BJ (cell line): ENCODE measurements around the gene MYO5A. TPM values are rescaled to one million over a fixed set of nuclear protein-coding genes. Genes with fewer than 3 reads are reported as not detected.
"Not testable (repeated sequence)": the region's sequence is repeated elsewhere in the genome, so short reads cannot be mapped to it uniquely, and the experiment has no call there.

Experiments used
- CTCF ChIA-PET: fragments of 350-600 bp; formaldehyde crosslinking; extraction: SDS; loops from one replicate; lab custom pipeline; 2021; ENCODE audit warnings: antibody characterized with exemption, inconsistent platforms; lab: Yijun Ruan, JAX
- POLR2A ChIA-PET: fragments of 300-600 bp; sonication (Branson Sonifier 250); formaldehyde crosslinking; extraction: SDS; loops from one replicate; lab custom pipeline; 2021; ENCODE audit warnings: antibody characterized with exemption; lab: Charles Lee
- DNase-seq: peaks from one replicate; pipeline ENCODE4 v3.0.0-alpha.2; 2011; ENCODE audit warnings: low read depth
- H3K27me3 ChIP-seq: 2 replicates; pipeline ENCODE4 v1.6.0; 2011; ENCODE audit warnings: low read length; ENCODE audit not compliant: control insufficient read depth, insufficient read depth
- H3K36me3 ChIP-seq: 2 replicates; pipeline ENCODE4 v1.5.1; 2011; ENCODE audit warnings: low read length; ENCODE audit not compliant: control insufficient read depth, insufficient read depth
- H3K4me3 ChIP-seq: 2 replicates; pipeline ENCODE4 v1.5.1; 2011; ENCODE audit warnings: low read depth, mild to moderate bottlenecking, control low read depth, low read length
- CTCF ChIP-seq: IDR thresholded peaks from 2 replicates; pipeline ENCODE4 v1.5.1; 2011; ENCODE audit warnings: low read depth, mild to moderate bottlenecking, control low read depth, inconsistent platforms, low read length, moderate library complexity; ENCODE audit not compliant: insufficient read depth
- polyA plus RNA-seq: library from polyadenylated mRNA; depleted of rRNA; stranded (reverse); fragments of >200 nt; gene quantifications from 2 replicates; pipeline ENCODE4 v1.2.3, GENCODE V29; 2011

MYO5A gene
- polyA plus RNA-seq, 1 experiment: 38.3 TPM

GRCh38 chr15:52441841-52442240, 86.8 kb downstream of the MYO5A start:
- DNase-seq: no peak
- H3K36me3 ChIP-seq: no peaks in the 10 kb centered on the region
- H3K27me3 ChIP-seq: no peaks in the 10 kb centered on the region
- H3K4me3 ChIP-seq: no peak overlapping the region
- POLR2A ChIA-PET: no interaction called here
- CTCF ChIA-PET: interaction anchor here (0.6 to 1.0 kb wide), 2 partner anchors 14 to 45 kb away, joined by 3 read pairs; no protein-coding TSS in a partner anchor
- TF ChIP-seq CTCF: no peak

- ChIA-PET CTCF (interaction anchor here (0.6 kb wide), 1 partner anchor 1268 kb away, joined by 3 read pairs; no protein-coding TSS in a partner anchor), POLR2A (no interaction called here)
- Histone ChIP-seq H3K4me3 (no peak overlapping the region), H3K27me3 (no peaks in the 10 kb centered on the region), H3K36me3 (no peaks in the 10 kb centered on the region)
- DNase-seq: no peak
- TF ChIP-seq CTCF: no peak
Measured at GRCh38 chr15:52440946-52441345, 87.7 kb downstream of the MYO5A start.

- Histone ChIP-seq H3K4me3 (no peak overlapping the region), H3K27me3 (no peaks in the 10 kb centered on the region), H3K36me3 (no peaks in the 10 kb centered on the region)
- no peak for DNase-seq
- ChIA-PET POLR2A (no interaction called here), CTCF (interaction anchor here (0.6 kb wide), 1 partner anchor 1267 kb away, joined by 3 read pairs; no protein-coding TSS in a partner anchor)
- TF ChIP-seq CTCF: no peak
Measured at GRCh38 chr15:52440414-52440813, 88.3 kb downstream of the MYO5A start.

- no peak for TF ChIP-seq CTCF
- Histone ChIP-seq H3K4me3 (no peak overlapping the region), H3K27me3 (no peaks in the 10 kb centered on the region), H3K36me3 (no peaks in the 10 kb centered on the region)
- no peak for DNase-seq
- CTCF ChIA-PET: no interaction called here
- POLR2A ChIA-PET: no interaction called here
Measured at GRCh38 chr15:52439470-52439869, 89.2 kb downstream of the MYO5A start.

GRCh38 chr15:52439042-52439441, 89.6 kb downstream of the MYO5A start:
- CTCF ChIA-PET, POLR2A ChIA-PET: not testable (repeated sequence)

GRCh38 chr15:52438047-52438446, 90.6 kb downstream of the MYO5A start:
- Histone ChIP-seq H3K36me3 (no peaks in the 10 kb centered on the region), H3K27me3 (no peaks in the 10 kb centered on the region), H3K4me3 (no peak overlapping the region)
- no peak for TF ChIP-seq CTCF
- ChIA-PET CTCF (no interaction called here), POLR2A (no interaction called here)
- no peak for DNase-seq

More at GRCh38 chr15:52439042-52439441, 89.6 kb downstream of the MYO5A start:
- H3K36me3 ChIP-seq, DNase-seq, H3K27me3 ChIP-seq, H3K4me3 ChIP-seq: not testable (repeated sequence)
